Heart left ventricle (tissue), 16 donors: ENCODE data around the gene RBMS2. TPM values are rescaled to one million over a fixed set of nuclear protein-coding genes. Genes with fewer than 3 reads are reported as not detected.
A peak's percentile ranks its signal among the peaks of the same experiment; 100 is the strongest.

ENCODE experiments used
- ATAC-seq, 4 donors: fragments of 200-7000 bp; cut with Tn5 transposase; one replicate each; pipeline ENCODE4 v1.9.1; 2020 to 2022; ENCODE audit warnings: moderate library complexity in 4 of 4, mild to moderate bottlenecking in 3 of 4, moderate number of reproducible peaks in 1 of 4
- DNase-seq, 5 donors: peaks; one replicate each; pipeline ENCODE4 v3.0.0-alpha.2; 2020
- H3K27ac ChIP-seq, 12 donors: fragments of 200-600 bp; sonication (generic) in 4 of 12; one replicate each; pipeline versions ENCODE4 v1.5.0 to v1.8.0; 2016 to 2022; ENCODE audit warnings: mild to moderate bottlenecking in 2 of 12
- H3K27me3 ChIP-seq, 9 donors: fragments of 200-600 bp; sonication (generic) in 2 of 9; one replicate each; pipeline versions ENCODE4 v1.5.1 to v1.8.0; 2016 to 2022; ENCODE audit warnings: mild to moderate bottlenecking in 3 of 9
- H3K36me3 ChIP-seq, 9 donors: fragments of 200-600 bp; sonication (generic) in 2 of 9; one replicate each; pipeline versions ENCODE4 v1.5.0 to v1.8.0; 2018 to 2022; ENCODE audit warnings: mild to moderate bottlenecking in 2 of 9
- H3K4me1 ChIP-seq, 12 donors: fragments of 200-600 bp; sonication (generic) in 4 of 12; one replicate each; pipeline versions ENCODE4 v1.5.0 to v1.8.0; 2016 to 2022; ENCODE audit warnings: mild to moderate bottlenecking in 3 of 12
- H3K4me3 ChIP-seq, 12 donors: fragments of 200-600 bp; sonication (generic) in 4 of 12; one replicate each; pipeline versions ENCODE4 v1.5.0 to v1.8.0; 2017 to 2022; ENCODE audit warnings: mild to moderate bottlenecking in 9 of 12, moderate library complexity in 4 of 12
- H3K9me3 ChIP-seq, 12 donors: fragments of 200-600 bp; sonication (generic) in 4 of 12; one replicate each; pipeline versions ENCODE4 v1.5.0 to v1.8.0; 2016 to 2022; ENCODE audit warnings: mild to moderate bottlenecking in 1 of 12
- POLR2A ChIP-seq, 2 donors: fragments of 450-650 bp; IDR thresholded peaks; one replicate each; pipeline ENCODE4 v1.6.1; 2017; ENCODE audit warnings: antibody characterized with exemption in 2 of 2, mild to moderate bottlenecking in 2 of 2, moderate library complexity in 2 of 2
- WGBS, 4 donors: extraction: QIAGEN DNeasy Blood & Tissue Kit in 2 of 4; methylation state at CpG; one replicate each; pipeline versions ENCODE4 v1.1.5 to v1.1.7; 2013 to 2018; 5-methylcytosine and 5-hydroxymethylcytosine counted together
- intact Hi-C, 10 donors: fragments of 100-400 bp; cut with DNase I; formaldehyde crosslinking; loops; one replicate each; pipeline versions ENCODE4 v1.11.1 to v1.14.2; 2022
- polyA plus RNA-seq, 2 donors: library from polyadenylated mRNA; stranded (reverse); fragments of 200-250 nt; gene quantifications; one replicate each; pipeline ENCODE4 v1.2.3, GENCODE V29; 2013
- total RNA-seq, 9 donors: library from RNA; depleted of rRNA in 2 of 9; stranded (reverse); fragments of >200 nt in 2 of 9; fragmentation: NEBNext Ultra II Directional in 3 of 9; extraction: Animal tissue kit (Norgen Biotek cat#: 25700) in 3 of 9; gene quantifications; one replicate each; pipeline versions ENCODE4 v1.1.0 to v1.2.4, GENCODE V29; 2016 to 2023
- TF ChIP-seq, protein P1 (sequence below), 12 donors: fragments of 200-600 bp; sonication (generic) in 4 of 12; IDR thresholded peaks; one replicate each; pipeline versions ENCODE4 v1.5.0 to v1.8.0; 2018 to 2022; ENCODE audit warnings: antibody characterized with exemption in 12 of 12, mild to moderate bottlenecking in 5 of 12
- donor health status: ischemic (EF 13 %, LVEDD 7.1; RV severe dilation, severe dysfunction).
- donor health status: healthy with polysubstance abuse.
- donor health status: DM: no; HTN: yes; CAD: no.
- donor health status: DM: no; HTN: no; CAD: no.
- donor health status: ischemic (EF 25% LVEDD 6.9; RV normal size, moderate dysfunction).
- donor health status: ischemic (EF 25% LVEDD 5.7; RV mildly dilated, moderate dysfunction).
- donor health status: healthy.
- donor health status: DM: yes; HTN: yes; CAD: no.
- donor health status: ischemic (EF 35%, LVEDD 5.7; RV mildly dilated, moderate dysfunction).
- donor health status: nonischemic (EF 11% LVEDD 7.7; RV severe dilation, severe dysfunction).
- donor health status: DM: yes; HTN: yes; CAD: no.
- donor health status: PGD.
- donor health status: ischemic (EF 29% LVEDD 5.4; RV normal size, mild dysfunction).
- donor health status: nonischemic (EF 23%, LVEDD 6.1; RV moderate dilation, normal function).

RBMS2 gene
- total and polyA plus RNA-seq, 11 donors: 8.8 to 37.3 (median 29.1) TPM

GRCh38 chr12:56631790-56632700 is 110.4 kb downstream of the RBMS2 start:
- TF ChIP-seq, protein P1, sequence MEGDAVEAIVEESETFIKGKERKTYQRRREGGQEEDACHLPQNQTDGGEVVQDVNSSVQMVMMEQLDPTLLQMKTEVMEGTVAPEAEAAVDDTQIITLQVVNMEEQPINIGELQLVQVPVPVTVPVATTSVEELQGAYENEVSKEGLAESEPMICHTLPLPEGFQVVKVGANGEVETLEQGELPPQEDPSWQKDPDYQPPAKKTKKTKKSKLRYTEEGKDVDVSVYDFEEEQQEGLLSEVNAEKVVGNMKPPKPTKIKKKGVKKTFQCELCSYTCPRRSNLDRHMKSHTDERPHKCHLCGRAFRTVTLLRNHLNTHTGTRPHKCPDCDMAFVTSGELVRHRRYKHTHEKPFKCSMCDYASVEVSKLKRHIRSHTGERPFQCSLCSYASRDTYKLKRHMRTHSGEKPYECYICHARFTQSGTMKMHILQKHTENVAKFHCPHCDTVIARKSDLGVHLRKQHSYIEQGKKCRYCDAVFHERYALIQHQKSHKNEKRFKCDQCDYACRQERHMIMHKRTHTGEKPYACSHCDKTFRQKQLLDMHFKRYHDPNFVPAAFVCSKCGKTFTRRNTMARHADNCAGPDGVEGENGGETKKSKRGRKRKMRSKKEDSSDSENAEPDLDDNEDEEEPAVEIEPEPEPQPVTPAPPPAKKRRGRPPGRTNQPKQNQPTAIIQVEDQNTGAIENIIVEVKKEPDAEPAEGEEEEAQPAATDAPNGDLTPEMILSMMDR (IDR thresholded peaks at IDR 0.05): no peak
- TF ChIP-seq POLR2A (IDR thresholded peaks at IDR 0.05): no peak
- Histone ChIP-seq H3K9me3 (no peaks in the 10 kb centered on the region), H3K4me1 (peaks cover 18 to 78% (median 58%) of the 10 kb centered on the region in 12 donors), H3K4me3 (peak overlapping the region in 9 of 12 donors; percentile 18 to 86 (median 31)), H3K27ac (peak overlapping the region in 11 of 12 donors; percentile 29 to 98 (median 85)), H3K36me3 (peaks cover 0 to 8% (median under 1%) of the 10 kb centered on the region in 9 donors), H3K27me3 (no peaks in the 10 kb centered on the region)
- peak; percentile 78 to 85 (median 80) for DNase-seq
- intact Hi-C loops: loop anchor here in 6 of 10 donors (2.0 to 10.0 kb wide), 6 partner anchors 35 to 120 kb away; partner anchors contain the start of gene RBMS2 (in 1 of the 6)
- ATAC-seq: peak in 3 of 4 donors; percentile 6 to 17 (median 11)
- 6 to 22% (median 10%) methylated on average over 5 to 13 of the region's 13 CpGs for WGBS, 4 donors

- peaks cover 18 to 78% (median 58%) of the 10 kb centered on the region in 12 donors for H3K4me1 ChIP-seq
- ATAC-seq (no peak), DNase-seq (no peak)
- WGBS, 4 donors: 34 to 55% (median 45%) methylated on average over 4 of the region's 4 CpGs
- no peak for TF ChIP-seq POLR2A (IDR thresholded peaks at IDR 0.05)
- TF ChIP-seq, protein P1 (IDR thresholded peaks at IDR 0.05): no peak
- no peaks in the 10 kb centered on the region for H3K9me3 ChIP-seq
- peak overlapping the region in 9 of 12 donors; percentile 18 to 86 (median 46) for H3K4me3 ChIP-seq
- H3K27ac ChIP-seq: peak overlapping the region; percentile 12 to 98 (median 76)
- intact Hi-C loops: loop anchor here in 6 of 10 donors (5.0 to 10.0 kb wide), 5 partner anchors 36 to 121 kb away; partner anchors contain the start of gene RBMS2 (in 1 of the 6)
- no peaks in the 10 kb centered on the region for H3K27me3 ChIP-seq
- peaks cover 0 to 9% (median 5%) of the 10 kb centered on the region in 9 donors for H3K36me3 ChIP-seq
These were observed 111.3 kb downstream of the RBMS2 start for GRCh38 chr12:56632701-56633467.

DNA sequence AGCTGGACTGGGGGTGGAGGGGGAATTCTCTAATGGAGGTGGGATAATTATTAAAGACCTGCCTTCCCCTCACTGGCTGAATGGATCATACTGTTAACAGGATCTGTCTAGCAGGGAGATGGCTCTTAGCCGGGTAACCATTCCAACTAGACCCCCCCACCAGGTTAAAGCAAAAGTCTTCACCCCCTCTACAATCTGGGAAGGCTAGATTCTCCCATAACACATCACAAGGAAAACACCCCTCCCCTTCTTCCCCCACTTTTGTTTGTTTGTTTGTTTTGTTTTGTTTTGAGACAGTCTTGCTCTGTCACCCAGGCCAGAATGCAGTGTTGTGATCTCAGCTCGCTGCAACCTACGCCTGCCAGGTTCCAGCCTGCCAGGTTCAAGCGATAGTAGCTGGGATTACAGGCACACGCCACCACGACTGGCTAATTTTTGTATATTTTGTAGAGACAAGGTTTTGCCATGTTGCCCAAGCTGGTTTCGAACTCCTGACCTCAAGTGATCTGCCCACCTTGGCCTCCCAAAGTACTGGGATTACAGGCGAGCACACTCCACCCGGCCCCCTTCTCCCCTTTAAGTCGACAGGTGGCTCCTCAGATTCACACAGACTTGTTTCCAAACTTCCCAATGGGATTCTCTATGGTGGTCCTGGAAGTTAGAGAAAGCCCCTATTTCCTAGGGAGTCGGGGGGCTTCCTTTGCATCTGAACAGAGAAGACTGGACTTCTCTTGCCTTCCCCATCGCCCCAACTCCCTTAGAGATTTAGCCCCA is 112.0 kb downstream of the RBMS2 start:
- H3K4me1 ChIP-seq: peaks cover 18 to 73% (median 53%) of the 10 kb centered on the region in 12 donors

More for the DNA sequence above, 112.0 kb downstream of the RBMS2 start:
- TF ChIP-seq, protein P1 (IDR thresholded peaks at IDR 0.05): no peak
- no peak for TF ChIP-seq POLR2A (IDR thresholded peaks at IDR 0.05)
- WGBS, 4 donors: 41 to 65% (median 45%) methylated on average over 12 of the region's 12 CpGs
- Histone ChIP-seq H3K4me3 (peak overlapping the region; percentile 60 to 87 (median 83)), H3K9me3 (no peaks in the 10 kb centered on the region), H3K27ac (peak overlapping the region; percentile 1 to 98 (median 96)), H3K27me3 (no peaks in the 10 kb centered on the region), H3K36me3 (peaks cover 0 to 16% (median 13%) of the 10 kb centered on the region in 9 donors)
- DNase-seq: no peak
- ATAC-seq: no peak
- intact Hi-C loops: loop anchor here in 6 of 10 donors (5.0 to 10.0 kb wide), 5 partner anchors 36 to 121 kb away; partner anchors contain the start of gene RBMS2 (in 1 of the 6)
